GM12874 (cell line): ENCODE measurements around the gene ZNF534.

Experiments
- CTCF ChIP-seq: IDR thresholded peaks from 2 replicates; pipeline ENCODE4 v1.5.1; 2011; ENCODE audit warnings: low read depth, mild to moderate bottlenecking, control low read depth, low read length, moderate library complexity; ENCODE audit not compliant: insufficient read depth

ZNF534 gene

GRCh38 chr19:52492201-52492993 is 63.4 kb downstream of the ZNF534 start:
- no peak for TF ChIP-seq CTCF

- no peak for TF ChIP-seq CTCF
These were observed 64.1 kb downstream of the ZNF534 start for GRCh38 chr19:52492994-52493470.

GRCh38 chr19:52494518-52494917 is 65.6 kb downstream of the ZNF534 start:
- TF ChIP-seq CTCF: no peak

- no peak for TF ChIP-seq CTCF
These were observed 69.6 kb downstream of the ZNF534 start for GRCh38 chr19:52498571-52498970.
